AG09309 (cell line): ENCODE data around the gene CCDC40.
A peak's percentile ranks its signal among the peaks of the same experiment; 100 is the strongest.

Source experiments
- DNase-seq: peaks from one replicate; pipeline ENCODE4 v3.0.0-alpha.2; 2010; ENCODE audit warnings: low read depth
- H3K4me3 ChIP-seq: 2 replicates; pipeline ENCODE4 v1.5.1; 2011; ENCODE audit warnings: mild to moderate bottlenecking, low read depth, low read length, moderate library complexity; ENCODE audit not compliant: control insufficient read depth
- TF ChIP-seq, protein P1 (sequence below): IDR thresholded peaks from 2 replicates; pipeline ENCODE4 v1.5.1; 2011; ENCODE audit warnings: mild to moderate bottlenecking, low read depth, low read length, inconsistent platforms; ENCODE audit not compliant: insufficient read depth, control insufficient read depth; ENCODE audit errors: missing control alignments

Gene CCDC40

DNA sequence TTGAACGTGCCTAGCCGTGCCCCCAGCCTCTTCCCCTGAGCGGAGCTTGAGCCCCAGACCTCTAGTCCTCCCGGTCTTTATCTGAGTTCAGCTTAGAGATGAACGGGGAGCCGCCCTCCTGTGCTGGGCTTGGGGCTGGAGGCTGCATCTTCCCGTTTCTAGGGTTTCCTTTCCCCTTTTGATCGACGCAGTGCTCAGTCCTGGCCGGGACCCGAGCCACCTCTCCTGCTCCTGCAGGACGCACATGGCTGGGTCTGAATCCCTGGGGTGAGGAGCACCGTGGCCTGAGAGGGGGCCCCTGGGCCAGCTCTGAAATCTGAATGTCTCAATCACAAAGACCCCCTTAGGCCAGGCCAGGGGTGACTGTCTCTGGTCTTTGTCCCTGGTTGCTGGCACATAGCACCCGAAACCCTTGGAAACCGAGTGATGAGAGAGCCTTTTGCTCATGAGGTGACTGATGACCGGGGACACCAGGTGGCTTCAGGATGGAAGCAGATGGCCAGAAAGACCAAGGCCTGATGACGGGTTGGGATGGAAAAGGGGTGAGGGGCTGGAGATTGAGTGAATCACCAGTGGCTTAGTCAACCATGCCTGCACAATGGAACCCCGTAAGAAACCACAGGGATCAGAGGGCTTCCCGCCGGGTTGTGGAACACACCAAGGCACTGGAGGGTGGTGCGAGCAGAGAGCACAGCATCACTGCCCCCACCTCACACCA, 65.7 kb downstream of the CCDC40 start:
- H3K4me3 ChIP-seq = peak overlapping the region; percentile 59
- TF ChIP-seq, protein P1, sequence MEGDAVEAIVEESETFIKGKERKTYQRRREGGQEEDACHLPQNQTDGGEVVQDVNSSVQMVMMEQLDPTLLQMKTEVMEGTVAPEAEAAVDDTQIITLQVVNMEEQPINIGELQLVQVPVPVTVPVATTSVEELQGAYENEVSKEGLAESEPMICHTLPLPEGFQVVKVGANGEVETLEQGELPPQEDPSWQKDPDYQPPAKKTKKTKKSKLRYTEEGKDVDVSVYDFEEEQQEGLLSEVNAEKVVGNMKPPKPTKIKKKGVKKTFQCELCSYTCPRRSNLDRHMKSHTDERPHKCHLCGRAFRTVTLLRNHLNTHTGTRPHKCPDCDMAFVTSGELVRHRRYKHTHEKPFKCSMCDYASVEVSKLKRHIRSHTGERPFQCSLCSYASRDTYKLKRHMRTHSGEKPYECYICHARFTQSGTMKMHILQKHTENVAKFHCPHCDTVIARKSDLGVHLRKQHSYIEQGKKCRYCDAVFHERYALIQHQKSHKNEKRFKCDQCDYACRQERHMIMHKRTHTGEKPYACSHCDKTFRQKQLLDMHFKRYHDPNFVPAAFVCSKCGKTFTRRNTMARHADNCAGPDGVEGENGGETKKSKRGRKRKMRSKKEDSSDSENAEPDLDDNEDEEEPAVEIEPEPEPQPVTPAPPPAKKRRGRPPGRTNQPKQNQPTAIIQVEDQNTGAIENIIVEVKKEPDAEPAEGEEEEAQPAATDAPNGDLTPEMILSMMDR = no peak
- DNase-seq = no peak

DNA sequence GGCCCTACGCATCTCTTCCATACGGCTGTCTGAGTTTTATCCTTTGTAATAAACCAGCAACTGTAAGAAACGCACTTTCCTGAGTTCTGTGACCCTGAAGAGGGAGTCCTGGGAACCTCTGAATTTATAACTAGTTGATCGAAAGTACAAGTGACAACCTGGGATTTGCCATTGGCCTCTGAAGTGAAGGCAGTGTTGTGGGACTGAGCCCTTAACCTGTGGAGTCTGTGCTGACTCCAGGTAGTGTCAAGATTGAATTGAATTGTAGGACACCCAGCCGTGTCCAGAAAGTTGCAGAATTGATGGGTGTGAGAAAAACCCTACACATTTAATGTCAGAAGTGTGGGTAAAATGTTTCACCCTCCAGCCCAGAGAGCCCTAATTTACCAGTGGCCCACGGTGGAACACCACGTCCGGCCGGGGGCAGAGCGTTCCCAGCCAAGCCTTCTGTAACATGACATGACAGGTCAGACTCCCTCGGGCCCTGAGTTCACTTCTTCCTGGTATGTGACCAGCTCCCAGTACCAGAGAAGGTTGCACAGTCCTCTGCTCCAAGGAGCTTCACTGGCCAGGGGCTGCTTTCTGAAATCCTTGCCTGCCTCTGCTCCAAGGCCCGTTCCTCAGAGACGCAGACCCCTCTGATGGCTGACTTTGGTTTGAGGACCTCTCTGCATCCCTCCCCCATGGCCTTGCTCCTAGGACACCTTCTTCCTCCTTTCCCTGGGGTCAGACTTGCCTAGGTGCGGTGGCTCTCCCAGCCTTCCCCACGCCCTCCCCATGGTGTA, 66.4 kb downstream of the CCDC40 start:
- no peak overlapping the region for H3K4me3 ChIP-seq
- DNase-seq = no peak
- TF ChIP-seq, protein P1 = no peak

DNA sequence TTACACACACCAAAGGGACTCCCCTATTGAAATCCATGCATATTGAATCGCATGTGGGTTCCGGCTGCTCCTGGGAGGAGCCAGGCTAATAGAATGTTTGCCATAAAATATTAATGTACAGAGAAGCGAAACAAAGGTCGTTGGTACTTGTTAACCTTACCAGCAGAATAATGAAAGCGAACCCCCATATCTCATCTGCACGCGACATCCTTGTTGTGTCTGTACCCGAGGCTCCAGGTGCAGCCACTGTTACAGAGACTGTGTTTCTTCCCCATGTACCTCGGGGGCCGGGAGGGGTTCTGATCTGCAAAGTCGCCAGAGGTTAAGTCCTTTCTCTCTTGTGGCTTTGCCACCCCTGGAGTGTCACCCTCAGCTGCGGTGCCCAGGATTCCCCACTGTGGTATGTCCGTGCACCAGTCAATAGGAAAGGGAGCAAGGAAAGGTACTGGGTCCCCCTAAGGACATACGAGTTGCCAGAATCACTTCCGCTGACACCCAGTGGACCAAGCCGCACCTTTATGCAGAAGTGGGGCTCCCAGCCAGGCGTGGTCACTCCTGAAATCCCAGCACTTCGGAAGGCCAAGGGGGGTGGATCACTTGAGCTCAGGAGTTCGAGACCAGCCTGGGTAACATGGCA, 67.1 kb downstream of the CCDC40 start:
- no peak for DNase-seq
- TF ChIP-seq, protein P1 = no peak
- H3K4me3 ChIP-seq = no peak overlapping the region

DNA sequence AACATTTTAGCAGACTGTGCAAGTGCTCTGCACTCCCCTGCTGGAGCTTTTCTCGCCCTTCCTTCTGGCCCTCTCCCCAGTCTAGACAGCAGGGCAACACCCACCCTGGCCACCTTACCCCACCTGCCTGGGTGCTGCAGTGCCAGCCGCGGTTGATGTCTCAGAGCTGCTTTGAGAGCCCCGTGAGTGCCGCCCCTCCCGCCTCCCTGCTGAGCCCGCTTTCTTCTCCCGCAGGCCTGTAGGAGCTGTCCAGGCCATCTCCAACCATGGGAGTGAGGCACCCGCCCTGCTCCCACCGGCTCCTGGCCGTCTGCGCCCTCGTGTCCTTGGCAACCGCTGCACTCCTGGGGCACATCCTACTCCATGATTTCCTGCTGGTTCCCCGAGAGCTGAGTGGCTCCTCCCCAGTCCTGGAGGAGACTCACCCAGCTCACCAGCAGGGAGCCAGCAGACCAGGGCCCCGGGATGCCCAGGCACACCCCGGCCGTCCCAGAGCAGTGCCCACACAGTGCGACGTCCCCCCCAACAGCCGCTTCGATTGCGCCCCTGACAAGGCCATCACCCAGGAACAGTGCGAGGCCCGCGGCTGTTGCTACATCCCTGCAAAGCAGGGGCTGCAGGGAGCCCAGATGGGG, 68.0 kb downstream of the CCDC40 start:
- H3K4me3 ChIP-seq = no peak overlapping the region
- no peak for DNase-seq
- TF ChIP-seq, protein P1 = no peak

DNA sequence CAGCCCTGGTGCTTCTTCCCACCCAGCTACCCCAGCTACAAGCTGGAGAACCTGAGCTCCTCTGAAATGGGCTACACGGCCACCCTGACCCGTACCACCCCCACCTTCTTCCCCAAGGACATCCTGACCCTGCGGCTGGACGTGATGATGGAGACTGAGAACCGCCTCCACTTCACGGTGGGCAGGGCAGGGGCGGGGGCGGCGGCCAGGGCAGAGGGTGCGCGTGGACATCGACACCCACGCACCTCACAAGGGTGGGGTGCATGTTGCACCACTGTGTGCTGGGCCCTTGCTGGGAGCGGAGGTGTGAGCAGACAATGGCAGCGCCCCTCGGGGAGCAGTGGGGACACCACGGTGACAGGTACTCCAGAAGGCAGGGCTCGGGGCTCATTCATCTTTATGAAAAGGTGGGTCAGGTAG, 68.5 kb downstream of the CCDC40 start:
- H3K4me3 ChIP-seq = no peak overlapping the region
- TF ChIP-seq, protein P1 = no peak
- DNase-seq = no peak

DNA sequence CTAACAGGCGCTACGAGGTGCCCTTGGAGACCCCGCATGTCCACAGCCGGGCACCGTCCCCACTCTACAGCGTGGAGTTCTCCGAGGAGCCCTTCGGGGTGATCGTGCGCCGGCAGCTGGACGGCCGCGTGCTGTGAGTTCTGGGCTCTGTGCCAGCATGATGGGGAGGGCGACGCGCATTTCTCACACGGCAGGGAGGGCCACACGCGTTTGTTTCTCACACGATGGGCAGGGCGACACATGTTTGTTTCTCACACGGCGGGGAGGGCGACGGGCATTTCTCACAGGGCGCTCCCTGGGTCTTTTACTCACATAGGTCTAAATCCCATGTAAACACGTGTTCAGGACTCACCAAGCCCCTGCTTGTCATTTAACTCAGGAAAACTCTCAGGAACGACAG, 69.3 kb downstream of the CCDC40 start:
- DNase-seq = no peak
- TF ChIP-seq, protein P1 = no peak
- H3K4me3 ChIP-seq = no peak overlapping the region
